Measurements from ENCODE around the gene MCF2L.

MCF2L gene

GRCh38 chr13:113021811-113022210, 52.8 kb downstream of the MCF2L start (continued):
- TF ChIP-seq PATZ1 (CRISPR knock-in tag; IDR thresholded peaks at IDR 0.05; ENCODE audit: borderline replicate concordance) (no peak), OSR1 (CRISPR knock-in tag; IDR thresholded peaks at IDR 0.05) (no peak), CREB5 (CRISPR knock-in tag; IDR thresholded peaks at IDR 0.05; ENCODE audit: low read depth) (no peak), ARNTL (CRISPR knock-in tag; IDR thresholded peaks at IDR 0.05; ENCODE audit: borderline replicate concordance, low read depth) (no peak), ZNF8 (CRISPR knock-in tag; IDR thresholded peaks at IDR 0.05) (no peak)

GRCh38 chr13:113022391-113022744, 53.4 kb downstream of the MCF2L start:
- no peak for ATAC-seq
- TF ChIP-seq POU6F1 (CRISPR knock-in tag; IDR thresholded peaks at IDR 0.05; ENCODE audit: borderline replicate concordance, low read depth) (no peak), ARNTL (CRISPR knock-in tag; IDR thresholded peaks at IDR 0.05; ENCODE audit: borderline replicate concordance, low read depth) (no peak), PPARA (CRISPR knock-in tag; IDR thresholded peaks at IDR 0.05; ENCODE audit: borderline replicate concordance) (no peak), ZFP30 (CRISPR knock-in tag; IDR thresholded peaks at IDR 0.05) (no peak), CSDC2 (CRISPR knock-in tag; IDR thresholded peaks at IDR 0.05) (no peak), TOX (CRISPR knock-in tag; IDR thresholded peaks at IDR 0.05; ENCODE audit: borderline replicate concordance) (no peak), SNAI2 (CRISPR knock-in tag; IDR thresholded peaks at IDR 0.05) (no peak), ESRRG (CRISPR knock-in tag; IDR thresholded peaks at IDR 0.05) (no peak), ZNF70 (CRISPR knock-in tag; IDR thresholded peaks at IDR 0.05) (no peak), BACH2 (CRISPR knock-in tag; IDR thresholded peaks at IDR 0.05; ENCODE audit: borderline replicate concordance) (no peak), PATZ1 (CRISPR knock-in tag; IDR thresholded peaks at IDR 0.05; ENCODE audit: borderline replicate concordance) (no peak), ZFP3 (CRISPR knock-in tag; IDR thresholded peaks at IDR 0.05) (no peak), RARB (CRISPR knock-in tag; IDR thresholded peaks at IDR 0.05) (no peak), ZC3H10 (CRISPR knock-in tag; IDR thresholded peaks at IDR 0.05) (no peak), OSR1 (CRISPR knock-in tag; IDR thresholded peaks at IDR 0.05) (no peak), TSHZ2 (CRISPR knock-in tag; IDR thresholded peaks at IDR 0.05) (no peak), GLIS3 (CRISPR knock-in tag; IDR thresholded peaks at IDR 0.05) (no peak), TCF4 (CRISPR knock-in tag; IDR thresholded peaks at IDR 0.05; ENCODE audit: borderline replicate concordance) (no peak), CSRNP3 (CRISPR knock-in tag; IDR thresholded peaks at IDR 0.05) (no peak)
